AG09319 (cell line): ENCODE measurements around the gene RASSF8.
"Not testable (repeated sequence)": the region's sequence is repeated elsewhere in the genome, so short reads cannot be mapped to it uniquely, and the experiment has no call there.

ENCODE experiments used
- DNase-seq: peaks from one replicate; pipeline ENCODE4 v3.0.0-alpha.2; 2010; ENCODE audit warnings: low read depth; ENCODE audit errors: extremely low read depth
- CTCF ChIP-seq: IDR thresholded peaks from 2 replicates; pipeline ENCODE4 v1.5.1; 2011; ENCODE audit warnings: low read depth, mild to moderate bottlenecking, inconsistent platforms, low read length, moderate library complexity

RASSF8 gene

DNA sequence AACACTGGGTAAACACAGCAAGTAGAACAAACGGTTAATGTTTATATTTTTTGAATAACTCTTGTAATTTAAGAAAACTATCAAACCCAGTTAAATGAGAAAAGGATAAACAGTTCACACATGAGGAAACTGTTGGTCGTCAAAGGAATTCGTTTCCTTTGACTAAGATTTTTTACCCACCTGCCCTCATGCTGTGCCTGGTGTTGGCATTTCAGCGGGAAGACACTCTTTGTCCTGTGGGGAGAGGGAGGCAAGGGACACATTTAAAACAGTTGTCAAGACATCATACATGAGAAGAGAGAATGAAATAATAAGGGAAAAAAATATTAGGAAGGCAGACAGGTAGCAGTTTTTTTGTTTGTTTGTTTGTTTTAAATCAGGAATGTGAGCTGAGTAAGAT lies 95.9 kb downstream of the RASSF8 start:
- no peak for TF ChIP-seq CTCF
- DNase-seq = no peak

GRCh38 chr12:26055087-26055486 lies 96.6 kb downstream of the RASSF8 start:
- TF ChIP-seq CTCF = no peak
- no peak for DNase-seq

GRCh38 chr12:26056335-26056734 lies 97.9 kb downstream of the RASSF8 start:
- DNase-seq = no peak
- TF ChIP-seq CTCF = no peak

DNA sequence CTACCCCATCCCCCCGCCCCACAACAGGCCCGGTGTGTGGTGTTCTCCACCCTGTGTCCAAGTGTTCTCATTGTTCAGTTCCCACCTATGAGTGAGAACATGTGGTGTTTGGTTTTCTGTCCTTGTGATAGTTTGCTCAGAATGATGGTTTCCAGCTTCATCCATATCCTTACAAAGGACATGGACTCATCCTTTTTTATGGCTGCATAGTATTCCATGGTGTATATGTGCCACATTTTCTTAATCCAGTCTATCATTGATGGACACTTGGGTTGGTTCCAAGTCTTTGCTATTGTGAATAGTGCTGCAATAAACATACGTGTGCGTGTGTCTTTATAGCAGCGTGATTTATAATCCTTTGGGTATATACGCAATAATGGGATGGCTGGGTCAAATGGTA lies 98.8 kb downstream of the RASSF8 start:
- DNase-seq = not testable (repeated sequence)

- DNase-seq = no peak
- TF ChIP-seq CTCF = no peak
Measured at GRCh38 chr12:26058308-26058707, 99.8 kb downstream of the RASSF8 start.

DNA sequence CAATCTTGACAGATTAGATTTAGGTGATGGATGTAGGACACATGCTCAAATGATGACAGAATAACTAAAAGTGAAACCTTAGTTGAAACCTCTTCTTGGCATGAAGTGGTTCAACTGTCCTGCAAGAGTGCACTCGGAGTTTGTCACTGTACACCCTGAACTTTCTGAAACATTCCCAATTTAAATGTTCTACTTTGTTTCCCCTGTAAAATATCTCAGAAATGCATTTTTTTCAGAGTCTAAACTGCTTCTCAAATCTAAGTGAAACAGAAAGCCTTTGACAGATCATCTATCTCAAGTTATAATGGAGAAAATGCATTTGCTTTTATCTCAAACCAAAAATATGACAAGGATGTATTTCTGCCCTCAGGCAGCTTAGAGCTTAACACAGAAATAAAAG lies 100.3 kb downstream of the RASSF8 start:
- no peak for DNase-seq
- no peak for TF ChIP-seq CTCF

GRCh38 chr12:26062006-26062405 lies 103.5 kb downstream of the RASSF8 start:
- no peak for TF ChIP-seq CTCF
- no peak for DNase-seq

DNA sequence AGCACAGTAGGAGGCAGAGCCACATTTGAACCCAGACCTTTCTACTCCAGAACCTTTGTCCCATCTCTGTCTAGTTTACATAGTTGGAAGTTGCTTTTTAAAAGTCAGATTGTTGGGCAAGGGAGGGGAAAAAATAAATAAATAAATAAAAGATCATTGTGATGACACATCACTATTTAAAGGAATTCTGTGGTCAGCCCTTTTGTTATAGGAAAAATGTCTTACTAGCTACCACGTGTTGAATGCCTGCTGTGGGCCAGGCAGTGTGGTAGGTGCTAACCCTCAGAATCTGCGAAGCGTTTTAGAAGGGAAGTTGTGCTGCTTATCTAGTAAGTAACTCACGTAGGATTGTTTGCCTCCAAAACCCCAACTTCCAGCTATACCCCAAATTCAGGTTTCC lies 104.1 kb downstream of the RASSF8 start:
- TF ChIP-seq CTCF = no peak
- DNase-seq = no peak
